GM21825 (cell line): ENCODE results near the gene AASS.
A peak's percentile ranks its signal among the peaks of the same experiment; 100 is the strongest.
"Not testable (repeated sequence)": the region's sequence is repeated elsewhere in the genome, so short reads cannot be mapped to it uniquely, and the experiment has no call there.

ENCODE experiments used
- ATAC-seq: cut with Tn5 transposase; IDR thresholded peaks from one replicate; pipeline ENCODE4 v1.9.1; 2021; ENCODE audit warnings: mild to moderate bottlenecking, moderate library complexity; ENCODE audit not compliant: unreplicated experiment

AASS gene

GRCh38 chr7:122143751-122144711 is at the start of gene AASS:
Gene AASS, minus strand, starts transcription at chr7:122144249. Its CDS starts 10,523 bp downstream, at chr7:122133726.
- ATAC-seq: peak; percentile 100

- no peak for ATAC-seq
These were observed 44.7 kb upstream of the AASS start for GRCh38 chr7:122188785-122189184.

GRCh38 chr7:122183106-122183505 is 39.1 kb upstream of the AASS start:
- ATAC-seq: no peak

GRCh38 chr7:122182081-122182480 is 38.0 kb upstream of the AASS start:
- no peak for ATAC-seq

GRCh38 chr7:122172144-122172543 is 28.1 kb upstream of the AASS start:
- ATAC-seq: not testable (repeated sequence)

- no peak for ATAC-seq
These were observed 22.7 kb upstream of the AASS start for GRCh38 chr7:122166740-122167139.

- ATAC-seq: no peak
These were observed 22.2 kb upstream of the AASS start for GRCh38 chr7:122166275-122166674.

GRCh38 chr7:122161628-122162027 is 17.6 kb upstream of the AASS start:
- no peak for ATAC-seq

- no peak for ATAC-seq
These were observed 11.5 kb upstream of the AASS start for GRCh38 chr7:122155566-122155965.

GRCh38 chr7:122148878-122149277 is 4.8 kb upstream of the AASS start:
- no peak for ATAC-seq

- no peak for ATAC-seq
These were observed 4.0 kb upstream of the AASS start for GRCh38 chr7:122148081-122148480.

- ATAC-seq: no peak
These were observed 2.0 kb upstream of the AASS start for GRCh38 chr7:122145937-122146645.

GRCh38 chr7:122143376-122143750 is 686 bp downstream of the AASS start:
- peak; percentile 18 for ATAC-seq

GRCh38 chr7:122140918-122141317 is 3.1 kb downstream of the AASS start:
- no peak for ATAC-seq

- no peak for ATAC-seq
These were observed 6.6 kb downstream of the AASS start for GRCh38 chr7:122137251-122138077.

GRCh38 chr7:122136639-122137245 is 7.3 kb downstream of the AASS start:
- ATAC-seq: no peak

- no peak for ATAC-seq
These were observed 8.0 kb downstream of the AASS start for GRCh38 chr7:122136078-122136477.

GRCh38 chr7:122135275-122135674 is 8.8 kb downstream of the AASS start:
- no peak for ATAC-seq

- ATAC-seq: not testable (repeated sequence)
These were observed 9.3 kb downstream of the AASS start for GRCh38 chr7:122134793-122135192.

- ATAC-seq: no peak
These were observed 10.6 kb downstream of the AASS start for GRCh38 chr7:122133477-122133876.

- ATAC-seq: no peak
These were observed 11.7 kb downstream of the AASS start for GRCh38 chr7:122132341-122132740.
